Adrenal gland (tissue), 5 donors: ENCODE measurements around the gene SV2C.

Experiments used
- POLR2A ChIP-seq, 2 donors: fragments of 450-650 bp; IDR thresholded peaks; one replicate each; pipeline ENCODE4 v1.6.1; 2017; ENCODE audit warnings: antibody characterized with exemption in 2 of 2, mild to moderate bottlenecking in 2 of 2, moderate library complexity in 1 of 2
- TF ChIP-seq, protein P1 (sequence below), 6 experiments: fragments of 450-650 bp in 4 of 6; fragments of 200-600 bp in 2 of 6; sonication (generic) in 1 of 6; IDR thresholded peaks; 1 replicate in 5 of 6; 2 replicates in 1 of 6; pipeline versions ENCODE4 v1.5.1 to v1.8.0; 2016 to 2021; ENCODE audit warnings: antibody characterized with exemption in 6 of 6, mild to moderate bottlenecking in 2 of 6, moderate library complexity in 1 of 6
- donor health status: DM: no; HTN: no; CAD: no.

DNA sequence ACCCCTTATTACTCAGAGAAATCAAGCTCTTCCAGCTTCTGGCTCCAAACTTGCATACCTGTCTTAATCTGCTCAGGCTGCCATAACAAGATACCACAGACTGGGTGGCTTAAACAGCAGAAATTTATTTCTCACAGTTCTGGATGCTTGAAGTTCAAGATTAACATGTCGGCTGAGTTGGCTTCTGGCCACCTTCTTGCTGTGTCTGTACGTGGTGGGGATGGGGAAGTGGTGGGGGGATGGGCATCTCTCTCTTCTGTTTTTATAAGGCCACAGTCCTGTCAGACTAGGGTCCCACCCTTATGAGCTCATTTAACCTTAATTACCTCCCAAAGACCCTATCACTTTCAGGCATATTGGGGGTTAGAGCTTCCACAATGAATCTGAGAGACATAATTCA lies 140.5 kb downstream of the SV2C start:
- TF ChIP-seq, protein P1, sequence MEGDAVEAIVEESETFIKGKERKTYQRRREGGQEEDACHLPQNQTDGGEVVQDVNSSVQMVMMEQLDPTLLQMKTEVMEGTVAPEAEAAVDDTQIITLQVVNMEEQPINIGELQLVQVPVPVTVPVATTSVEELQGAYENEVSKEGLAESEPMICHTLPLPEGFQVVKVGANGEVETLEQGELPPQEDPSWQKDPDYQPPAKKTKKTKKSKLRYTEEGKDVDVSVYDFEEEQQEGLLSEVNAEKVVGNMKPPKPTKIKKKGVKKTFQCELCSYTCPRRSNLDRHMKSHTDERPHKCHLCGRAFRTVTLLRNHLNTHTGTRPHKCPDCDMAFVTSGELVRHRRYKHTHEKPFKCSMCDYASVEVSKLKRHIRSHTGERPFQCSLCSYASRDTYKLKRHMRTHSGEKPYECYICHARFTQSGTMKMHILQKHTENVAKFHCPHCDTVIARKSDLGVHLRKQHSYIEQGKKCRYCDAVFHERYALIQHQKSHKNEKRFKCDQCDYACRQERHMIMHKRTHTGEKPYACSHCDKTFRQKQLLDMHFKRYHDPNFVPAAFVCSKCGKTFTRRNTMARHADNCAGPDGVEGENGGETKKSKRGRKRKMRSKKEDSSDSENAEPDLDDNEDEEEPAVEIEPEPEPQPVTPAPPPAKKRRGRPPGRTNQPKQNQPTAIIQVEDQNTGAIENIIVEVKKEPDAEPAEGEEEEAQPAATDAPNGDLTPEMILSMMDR (IDR thresholded peaks at IDR 0.05) = no peak
- TF ChIP-seq POLR2A (IDR thresholded peaks at IDR 0.05) = no peak
